NAMALWA (cell line): Measurements from ENCODE around the gene RAD23B.
"Not testable (repeated sequence)": the region's sequence is repeated elsewhere in the genome, so short reads cannot be mapped to it uniquely, and the experiment has no call there.

ENCODE experiments used
- DNase-seq: peaks from one replicate; pipeline ENCODE4 v3.0.0-alpha.2; 2015; ENCODE audit warnings: low spot score

RAD23B gene

DNA sequence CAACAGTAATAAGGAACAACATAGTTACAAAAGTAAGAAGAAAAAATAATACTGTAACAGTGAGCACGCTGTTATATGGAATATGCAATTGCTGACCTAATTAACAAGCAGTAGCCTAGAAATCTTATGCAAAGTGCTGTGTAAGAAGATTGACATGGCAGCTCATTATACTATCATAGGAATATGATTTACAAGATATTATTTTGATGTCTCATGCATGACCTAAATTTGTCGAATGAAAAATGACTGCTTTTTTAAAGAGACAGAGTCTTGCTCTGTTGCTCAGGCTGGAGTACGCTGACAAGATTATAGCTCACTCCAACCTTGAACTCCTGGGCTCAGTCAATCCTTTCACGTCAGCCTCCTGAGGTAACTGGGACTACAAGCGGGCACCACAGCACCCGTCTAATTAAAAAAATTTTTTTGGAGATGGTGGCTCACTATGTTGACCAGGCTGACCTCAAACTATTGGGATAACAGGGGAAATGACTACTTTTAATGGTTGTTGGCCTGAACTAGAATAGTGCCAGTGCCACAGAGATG, 10.5 kb downstream of the RAD23B start:
- no peak for DNase-seq

DNA sequence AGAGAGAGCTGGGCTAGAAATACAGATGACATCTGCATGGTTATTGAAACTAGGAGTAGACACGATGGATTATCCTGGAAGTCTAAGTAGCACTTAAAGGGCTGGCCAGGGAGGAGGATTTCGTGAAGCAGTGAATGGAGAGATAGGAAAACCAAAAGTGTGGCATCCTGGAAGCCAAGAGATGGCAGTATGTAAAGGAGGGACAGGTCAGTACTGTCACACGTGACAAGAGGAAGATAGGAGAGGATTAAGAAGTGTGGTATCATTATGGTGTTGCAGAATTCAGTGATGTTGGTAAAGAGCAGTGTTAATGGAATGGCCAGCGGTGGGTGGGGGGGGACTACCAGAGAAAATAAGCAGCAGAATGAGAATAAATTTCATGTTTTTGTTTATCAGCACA, 11.7 kb downstream of the RAD23B start:
- DNase-seq = no peak

DNA sequence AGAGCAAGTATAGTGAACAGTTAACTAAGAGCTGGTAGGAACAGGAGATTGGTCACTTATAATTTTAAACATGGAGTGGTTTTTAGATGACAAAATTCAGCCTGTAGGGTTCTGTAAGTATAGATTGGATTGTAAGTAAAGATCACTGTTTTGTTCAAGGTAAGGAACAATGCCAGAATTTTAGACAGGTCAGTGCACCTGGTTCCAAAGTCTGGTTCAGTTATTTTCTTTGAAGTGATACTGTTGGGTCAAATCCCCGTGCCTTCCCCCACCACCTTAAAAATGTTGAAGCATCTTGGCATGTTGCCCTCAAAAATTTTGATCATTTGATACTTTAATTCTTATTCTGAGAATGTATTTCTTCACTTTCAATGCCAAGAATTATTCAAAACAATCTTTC, 12.9 kb downstream of the RAD23B start:
- no peak for DNase-seq

DNA sequence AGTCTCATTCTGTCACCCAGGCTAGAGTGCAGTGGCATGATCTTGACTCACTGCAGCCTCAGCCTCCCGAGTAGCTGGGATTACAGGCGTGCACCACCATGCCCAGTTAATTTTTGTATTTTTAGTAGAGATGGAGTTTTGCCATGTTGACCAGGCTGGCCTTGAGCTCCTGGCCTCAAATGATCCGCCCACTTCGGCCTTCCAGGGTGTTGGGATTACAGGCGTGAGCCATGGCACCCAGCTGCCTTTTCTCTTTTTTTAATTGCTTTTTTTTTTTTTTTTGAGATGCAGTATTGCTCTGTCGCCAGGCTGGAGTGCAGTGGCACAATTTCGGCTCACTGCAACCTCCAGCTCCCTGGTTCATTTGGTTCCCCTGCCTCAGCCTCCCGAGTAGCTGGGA, 13.5 kb downstream of the RAD23B start:
- DNase-seq = not testable (repeated sequence)

DNA sequence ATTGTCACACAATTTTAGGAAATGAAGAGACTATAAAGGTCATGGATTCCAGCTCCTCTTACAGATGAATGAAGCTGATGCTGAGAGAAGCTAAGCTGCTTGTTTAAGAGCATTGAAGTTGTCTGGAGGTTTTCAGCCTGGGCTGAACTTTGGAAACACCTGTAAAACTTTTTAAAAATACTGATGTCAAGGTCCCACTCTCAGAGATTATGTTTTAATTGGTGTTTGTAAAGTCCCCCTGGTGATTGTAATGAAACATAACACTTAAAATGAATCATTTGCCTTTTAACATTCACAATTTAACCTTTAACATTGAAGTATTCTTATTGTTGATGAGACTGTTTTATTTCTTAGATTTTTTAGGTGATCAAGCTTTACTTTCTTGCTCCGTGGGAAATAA, 16.4 kb downstream of the RAD23B start:
- DNase-seq = peak; percentile 40

DNA sequence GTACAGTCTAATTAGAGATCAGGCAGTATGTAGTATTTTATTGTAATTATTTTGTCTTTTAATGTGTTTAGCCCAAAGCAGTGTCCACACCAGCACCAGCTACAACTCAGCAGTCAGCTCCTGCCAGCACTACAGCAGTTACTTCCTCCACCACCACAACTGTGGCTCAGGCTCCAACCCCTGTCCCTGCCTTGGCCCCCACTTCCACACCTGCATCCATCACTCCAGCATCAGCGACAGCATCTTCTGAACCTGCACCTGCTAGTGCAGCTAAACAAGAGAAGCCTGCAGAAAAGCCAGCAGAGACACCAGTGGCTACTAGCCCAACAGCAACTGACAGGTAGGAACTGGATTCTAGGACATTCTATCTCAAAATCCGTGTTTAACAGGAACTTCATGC, 23.2 kb downstream of the RAD23B start:
- DNase-seq = no peak

DNA sequence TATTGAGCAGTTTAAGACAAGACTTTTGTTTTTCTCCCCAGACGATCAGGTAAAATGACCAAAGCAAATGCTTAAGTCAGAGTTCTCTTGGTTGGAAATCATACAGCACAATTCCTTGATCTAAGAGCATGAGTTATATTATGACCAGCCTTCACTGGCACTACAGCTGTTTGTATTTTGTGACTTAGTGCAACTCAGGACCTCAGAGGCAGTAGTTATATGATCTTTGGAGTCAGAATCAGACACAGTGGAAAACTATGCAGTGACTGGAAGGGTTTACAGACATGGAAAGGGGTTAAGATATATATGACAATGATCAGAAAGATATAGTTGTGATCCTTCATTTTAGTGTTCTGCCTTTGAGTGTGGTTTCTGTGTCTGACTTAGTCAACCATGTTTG, 24.3 kb downstream of the RAD23B start:
- DNase-seq = no peak

DNA sequence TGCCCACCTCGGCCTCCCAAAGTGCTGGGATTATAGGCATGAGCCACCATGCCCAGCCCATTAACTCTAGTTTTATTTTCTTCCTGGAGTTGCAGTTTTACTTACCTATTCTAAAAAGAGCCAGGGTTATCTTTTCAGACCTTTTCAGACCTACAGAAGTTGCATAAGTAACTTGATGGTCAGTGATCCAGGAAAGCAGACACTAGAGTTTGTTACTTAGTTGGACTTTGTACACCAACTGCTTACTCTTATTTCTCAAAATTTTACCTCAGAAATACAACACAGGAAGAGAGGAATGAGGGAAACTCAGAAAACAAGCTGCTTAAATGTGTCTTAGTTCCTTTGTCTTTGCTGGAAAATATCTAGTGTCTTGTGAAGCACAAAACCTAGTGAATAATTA, 25.4 kb downstream of the RAD23B start:
- DNase-seq = no peak

DNA sequence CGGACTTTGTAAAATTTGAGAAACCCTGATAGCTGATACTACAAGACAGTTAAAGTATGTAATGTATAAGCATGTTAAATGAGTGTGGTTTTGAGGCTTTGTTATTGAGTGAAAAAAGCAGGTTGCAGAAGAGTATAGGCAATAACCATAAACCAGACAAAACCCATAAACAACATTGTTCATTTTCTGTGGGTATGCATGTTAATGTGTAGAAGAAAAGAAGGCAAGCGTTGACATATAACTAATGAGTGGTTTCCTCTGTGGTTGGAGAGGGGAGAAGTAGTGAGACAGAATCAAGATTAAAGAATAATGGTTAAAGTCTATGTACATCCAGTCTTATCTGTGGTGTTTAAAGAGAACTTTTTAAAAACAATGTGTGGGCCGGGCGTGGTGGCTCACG, 26.2 kb downstream of the RAD23B start:
- no peak for DNase-seq

DNA sequence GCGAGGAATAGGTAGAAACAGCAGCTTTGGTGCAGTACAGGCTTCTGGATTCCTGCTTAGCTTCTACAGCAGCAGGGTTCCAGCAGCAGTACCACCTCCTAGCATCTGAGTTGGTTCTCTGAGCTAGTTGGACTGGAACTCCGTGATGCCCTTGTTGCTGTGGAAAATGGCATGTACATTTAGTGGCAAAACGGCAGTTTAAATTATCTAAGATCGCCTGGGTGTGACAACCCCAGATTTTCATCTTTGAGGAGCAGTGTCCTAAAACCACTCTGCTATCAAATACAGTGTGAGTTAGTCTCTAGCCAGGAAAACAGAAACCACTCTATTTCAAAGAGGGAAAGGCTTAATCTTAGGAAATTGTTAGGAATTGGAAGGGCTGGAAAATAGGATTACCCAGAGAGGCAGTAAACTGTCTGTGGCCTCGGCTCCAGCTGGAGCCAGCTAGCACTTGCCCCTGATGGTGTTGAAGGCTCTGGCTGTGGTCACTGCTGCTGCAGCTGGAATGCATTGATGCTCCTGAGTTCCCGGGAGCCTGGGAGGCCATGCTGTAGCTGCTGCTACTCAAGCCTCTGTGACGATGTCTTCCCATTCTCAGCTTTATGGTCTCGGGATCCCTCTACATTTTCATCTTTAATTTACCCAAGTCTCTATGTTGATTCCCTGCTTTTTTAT, 29.4 kb downstream of the RAD23B start:
- DNase-seq = no peak

DNA sequence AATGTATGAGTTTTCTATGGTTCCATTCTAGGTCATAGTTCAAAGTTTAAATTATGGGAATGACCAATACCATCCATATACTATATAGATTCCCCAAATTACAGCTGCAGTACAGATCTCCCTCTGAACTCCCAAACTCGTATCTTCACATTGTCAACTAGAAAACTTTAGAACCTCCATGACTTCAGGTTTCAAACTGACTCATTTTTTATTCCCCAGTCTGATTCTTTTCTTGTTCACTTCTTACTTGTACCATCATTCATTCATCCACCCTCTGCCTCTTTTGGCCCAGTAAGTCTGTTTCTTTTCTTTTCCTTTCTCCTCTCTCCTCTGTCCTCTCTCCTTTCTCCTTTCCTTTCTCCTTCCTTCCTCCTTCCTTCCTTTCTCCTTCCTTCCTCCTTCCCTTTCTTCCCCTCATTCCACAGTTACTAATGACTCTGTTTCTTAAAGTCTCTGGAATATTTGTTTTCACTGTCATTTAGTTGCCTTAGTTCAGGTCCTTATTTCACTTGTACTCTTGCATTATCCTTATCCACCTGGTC, 30.5 kb downstream of the RAD23B start:
- no peak for DNase-seq

DNA sequence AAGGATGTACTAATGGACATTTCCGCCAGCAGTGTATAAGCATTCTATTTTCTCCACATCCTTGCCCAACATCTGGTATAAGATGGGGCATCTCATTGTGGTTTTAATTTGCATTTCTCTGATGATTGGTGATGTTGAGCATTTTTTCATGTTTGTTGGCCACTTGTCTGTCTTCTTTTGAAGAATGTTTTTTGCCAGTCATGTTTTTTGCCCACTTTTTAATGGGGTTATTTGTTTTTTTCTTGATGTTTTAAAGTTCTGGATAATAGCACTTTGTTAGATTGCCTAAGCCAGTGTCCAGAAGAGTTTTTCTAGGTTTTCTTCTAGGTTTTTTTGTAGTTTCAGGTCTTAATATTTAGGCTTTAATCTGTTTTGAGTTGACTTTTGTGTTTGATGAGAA, 31.7 kb downstream of the RAD23B start:
- DNase-seq = no peak

DNA sequence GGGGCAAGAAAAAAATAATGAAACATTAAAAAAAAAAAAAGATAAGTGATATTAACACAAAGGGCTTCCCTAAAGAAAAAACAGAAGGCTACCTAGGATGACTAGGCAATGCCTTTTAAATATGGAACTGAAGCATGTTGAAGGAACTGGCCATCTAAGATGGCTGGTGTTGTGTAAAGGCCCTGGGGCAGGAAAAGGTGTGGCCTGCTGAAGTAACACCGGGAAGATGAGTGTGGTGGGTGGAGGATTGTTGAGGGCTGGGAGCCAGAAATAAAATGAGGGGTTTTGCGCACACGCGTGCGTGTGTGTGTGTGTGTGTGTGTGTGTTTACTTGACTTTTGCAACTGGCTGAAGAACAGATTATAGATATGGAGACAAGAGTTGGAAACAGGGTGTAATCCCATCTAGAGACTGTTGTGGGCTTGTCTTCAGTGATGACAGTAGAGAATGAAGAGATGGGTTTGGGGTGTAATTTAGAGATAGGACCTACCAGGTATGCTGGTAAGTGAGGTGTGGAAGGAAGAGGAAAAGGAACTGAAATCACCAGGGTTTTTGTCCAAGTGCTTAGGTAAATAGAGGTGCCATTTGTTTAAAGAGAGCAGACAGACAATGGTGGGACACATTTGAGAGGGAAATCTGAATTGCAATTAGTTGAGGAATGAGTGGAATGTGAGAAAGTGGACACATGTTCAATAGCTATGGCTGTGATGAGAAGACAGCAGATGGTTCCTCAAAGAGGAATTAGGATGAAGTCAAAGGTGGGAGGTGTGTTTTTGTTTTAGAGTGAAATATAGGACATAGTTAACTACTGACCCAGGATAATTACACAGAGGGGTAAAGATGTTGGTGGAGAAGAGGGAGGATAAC, 33.9 kb downstream of the RAD23B start:
- DNase-seq = no peak

DNA sequence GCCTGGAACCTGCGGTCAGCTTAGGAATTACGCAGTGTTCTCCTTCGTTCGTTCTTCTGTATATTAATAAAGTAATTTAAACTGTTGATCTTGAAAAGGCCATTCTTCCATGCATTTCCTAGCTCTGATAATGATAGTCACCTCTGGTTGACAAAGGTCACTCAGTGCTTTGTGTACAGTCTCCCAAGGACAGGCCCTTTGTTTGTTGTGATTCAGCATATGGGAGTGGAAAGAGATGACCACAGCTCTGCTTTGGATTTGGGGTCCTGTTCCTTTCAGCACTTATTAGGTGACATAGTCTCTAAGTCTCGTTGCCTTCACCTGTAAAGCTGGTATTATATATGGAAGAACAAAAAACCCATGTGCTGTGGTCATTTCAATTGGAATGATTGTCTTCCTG, 39.6 kb downstream of the RAD23B start:
- no peak for DNase-seq

DNA sequence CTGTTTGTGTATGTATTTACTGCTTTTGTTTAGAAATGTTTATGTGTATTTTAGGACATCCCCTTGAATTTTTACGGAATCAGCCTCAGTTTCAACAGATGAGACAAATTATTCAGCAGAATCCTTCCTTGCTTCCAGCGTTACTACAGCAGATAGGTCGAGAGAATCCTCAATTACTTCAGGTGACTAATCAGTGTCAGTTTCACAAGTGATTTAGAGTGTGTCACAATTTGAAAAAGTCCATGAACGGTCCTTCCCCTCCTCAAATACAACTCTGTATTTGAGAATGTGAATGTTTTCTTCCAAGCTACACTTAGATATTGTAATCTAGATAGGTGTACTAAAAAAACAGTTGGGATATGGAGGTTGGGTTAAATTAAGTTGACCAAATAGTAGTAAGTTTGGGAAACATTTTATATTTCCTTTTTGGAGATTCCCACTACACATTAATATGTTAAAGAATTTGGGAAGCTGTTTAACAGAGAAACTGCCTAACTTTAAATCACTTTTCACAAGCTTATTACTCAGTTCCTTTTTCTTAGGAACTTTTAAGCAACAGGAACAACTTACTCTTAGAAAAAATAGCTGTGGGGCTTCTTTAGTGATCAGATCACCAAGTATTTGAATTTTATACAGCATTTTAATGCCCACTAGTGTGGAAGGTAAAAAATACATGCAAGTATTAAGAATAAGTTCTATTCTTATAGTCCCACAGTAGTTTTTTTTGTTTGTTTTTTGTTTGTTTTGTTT, 40.9 kb downstream of the RAD23B start:
- no peak for DNase-seq

DNA sequence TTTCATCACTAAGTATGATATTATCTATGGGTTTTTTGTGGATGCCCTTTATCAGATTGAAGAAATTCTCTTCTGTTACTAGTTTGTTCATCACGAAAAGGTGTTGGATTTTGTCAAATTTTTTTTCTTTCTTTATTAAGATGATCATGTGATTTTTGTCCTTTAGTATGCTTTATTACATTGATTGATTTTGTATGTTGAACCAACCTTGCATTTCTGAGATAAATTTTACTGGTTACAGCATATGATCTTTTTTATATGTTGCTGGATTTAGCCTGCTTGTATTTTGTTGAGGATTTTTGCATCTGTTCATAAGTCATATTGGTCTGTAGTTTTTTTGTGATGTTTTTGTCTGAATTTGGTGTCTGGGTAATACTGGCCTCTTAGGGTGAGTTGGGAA, 42.8 kb downstream of the RAD23B start:
- DNase-seq = no peak

DNA sequence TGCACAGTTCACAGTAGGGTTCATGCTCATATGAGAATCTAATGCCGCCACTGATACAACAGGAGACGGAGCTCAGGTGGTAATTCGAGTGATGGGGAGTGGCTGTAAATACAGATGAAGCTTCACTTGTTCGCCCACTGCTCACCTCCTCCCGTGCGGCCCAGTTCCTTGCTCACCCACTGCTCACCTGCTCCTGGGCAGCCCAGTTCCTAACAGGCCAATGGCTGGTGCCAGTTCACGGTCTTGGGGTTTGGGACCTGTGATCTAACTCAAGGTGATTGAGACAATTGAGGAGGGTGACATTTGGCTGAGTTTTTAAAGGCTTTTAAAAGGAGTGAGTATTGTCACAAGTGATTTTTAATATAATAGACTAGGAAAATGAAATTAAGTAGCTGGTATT, 45.4 kb downstream of the RAD23B start:
- no peak for DNase-seq

DNA sequence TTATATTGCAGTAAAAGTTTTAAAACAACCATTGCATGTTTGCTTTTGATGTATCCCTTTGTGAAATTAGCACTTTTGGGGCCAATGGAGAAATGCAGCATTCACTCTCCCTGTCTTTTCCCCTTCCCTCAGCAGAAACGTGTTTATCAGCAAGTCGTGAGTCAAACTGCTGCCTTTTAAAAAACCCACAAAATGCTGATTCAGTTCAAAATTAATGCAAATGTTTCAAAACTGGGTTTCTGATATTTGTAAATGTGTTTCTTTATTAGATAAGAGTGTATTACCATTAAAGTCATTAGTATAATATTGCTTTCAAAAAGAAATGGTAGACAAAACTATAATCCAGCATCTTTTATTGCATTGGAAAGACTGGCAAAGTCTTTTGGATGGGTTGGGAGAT, 47.3 kb downstream of the RAD23B start:
- no peak for DNase-seq

DNA sequence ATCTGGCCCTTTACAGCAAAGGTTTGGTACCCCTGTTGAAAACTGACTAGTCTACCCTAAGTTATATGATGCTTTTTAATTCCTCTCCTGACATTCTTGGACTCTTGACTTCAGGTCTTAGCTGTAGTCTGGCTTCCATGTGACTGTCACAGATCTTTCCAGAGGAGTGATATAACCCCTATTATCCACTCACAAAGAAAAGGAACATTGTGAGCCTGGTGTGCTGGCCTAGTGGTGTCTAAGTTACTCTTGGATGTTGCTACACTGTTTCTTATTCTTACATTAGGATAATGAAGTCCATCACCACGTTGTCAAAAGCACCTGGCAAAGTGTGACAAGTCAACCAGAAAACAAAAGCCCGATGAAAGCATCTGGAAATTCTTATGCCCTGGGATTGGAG, 49.8 kb downstream of the RAD23B start:
- DNase-seq = no peak

DNA sequence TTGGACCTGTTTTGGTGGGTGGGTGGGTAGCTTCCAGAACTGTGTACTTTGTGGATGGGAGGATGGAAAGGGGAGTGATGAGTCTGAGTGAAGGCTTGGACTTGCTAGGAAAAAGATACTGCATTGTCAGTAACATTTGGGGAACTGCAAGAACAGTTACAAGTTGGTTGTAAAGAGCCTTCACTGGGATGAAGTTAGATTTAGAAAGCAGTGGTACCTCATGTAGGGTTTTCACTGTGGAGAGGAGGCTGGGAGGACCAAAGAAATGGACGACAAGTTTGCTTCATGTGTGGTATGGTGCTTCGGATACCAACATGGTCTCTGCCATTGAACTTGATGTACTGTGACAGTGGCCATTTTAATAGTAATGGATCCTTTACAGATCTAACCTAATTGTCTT, 50.3 kb downstream of the RAD23B start:
- DNase-seq = no peak

DNA sequence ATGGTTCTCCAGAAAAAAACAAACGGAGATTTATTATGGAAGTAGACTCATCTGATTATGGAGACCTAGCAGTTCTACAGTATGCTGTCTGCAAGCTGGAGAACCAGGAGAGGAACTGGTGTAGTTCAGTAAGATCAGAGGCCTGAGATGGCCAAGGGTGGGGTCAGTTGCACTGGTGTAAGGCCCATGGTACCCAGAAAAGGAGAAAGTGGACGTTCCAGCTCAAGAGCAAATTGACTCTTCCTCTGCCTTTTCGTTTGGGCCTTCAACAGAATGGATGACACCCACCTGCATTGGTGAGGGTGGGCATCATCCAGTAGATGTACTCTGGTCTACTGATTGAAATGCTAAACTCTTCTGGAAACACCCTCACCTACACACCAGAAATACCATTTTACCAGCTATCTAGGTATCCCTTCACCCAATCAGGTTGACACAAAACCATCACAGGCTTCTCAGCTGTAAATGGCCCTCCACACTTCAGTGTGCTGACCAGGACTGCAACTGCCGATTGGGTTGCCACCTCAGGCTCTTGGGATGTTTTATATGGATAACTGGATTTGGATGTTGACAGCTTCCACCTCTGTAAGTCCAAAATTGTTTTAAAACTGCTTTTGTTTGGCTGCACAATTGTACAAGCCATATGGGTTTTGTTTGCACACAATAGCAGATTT, 51.2 kb downstream of the RAD23B start:
- no peak for DNase-seq

DNA sequence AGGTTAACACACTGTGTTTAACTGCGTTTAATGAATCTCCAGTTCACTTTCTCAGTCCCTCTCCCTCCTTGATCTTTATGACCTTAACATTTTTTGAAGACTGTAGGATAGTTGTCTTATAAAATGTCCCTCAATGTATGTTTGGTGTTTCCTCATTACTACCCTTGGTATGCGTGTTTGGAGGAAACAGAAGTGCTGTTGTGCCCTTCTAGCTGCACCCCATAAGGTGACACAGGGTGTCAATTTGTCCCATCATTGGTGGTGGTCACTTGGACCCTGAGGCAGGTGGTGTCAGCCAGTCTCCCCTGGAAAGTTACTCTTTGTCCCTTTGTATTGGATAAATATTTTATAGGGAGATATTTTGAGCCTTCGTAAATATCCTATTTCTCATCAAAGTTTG, 52.3 kb downstream of the RAD23B start:
- no peak for DNase-seq
